GM23338 (cell line): ENCODE measurements around the gene PRR11. TPM values are rescaled to one million over a fixed set of nuclear protein-coding genes. Genes with fewer than 3 reads are reported as not detected.

Source experiments
- ATAC-seq: fragments of 200-7000 bp; cut with Tn5 transposase; 3 replicates; pipeline ENCODE4 v1.9.1; 2020
- DNase-seq: peaks from one replicate; pipeline ENCODE4 v3.0.0-alpha.2; 2015; ENCODE audit warnings: low spot score
- H2AFZ ChIP-seq: fragments of 200-600 bp; sonication (generic); 2 replicates; pipeline ENCODE4 v1.8.0; 2016; ENCODE audit warnings: antibody characterized with exemption, mild to moderate bottlenecking, moderate library complexity
- H3F3A ChIP-seq: fragments of 200-600 bp; sonication (generic); replicated peaks from 2 replicates; pipeline ENCODE4 v1.8.0; 2017; ENCODE audit warnings: antibody characterized with exemption, mixed run types, low read depth
- H3K27ac ChIP-seq: fragments of 200-600 bp; sonication (generic); 2 replicates; pipeline ENCODE4 v1.6.1; 2016; ENCODE audit warnings: low read depth
- H3K27me3 ChIP-seq: fragments of 200-600 bp; sonication (generic); 2 replicates; pipeline ENCODE4 v1.8.0; 2016; ENCODE audit warnings: mild to moderate bottlenecking, mixed run types, moderate library complexity; ENCODE audit not compliant: insufficient read depth
- H3K36me3 ChIP-seq: fragments of 200-600 bp; sonication (generic); 2 replicates; pipeline ENCODE4 v1.8.0; 2016; ENCODE audit warnings: mild to moderate bottlenecking; ENCODE audit not compliant: insufficient read depth
- H3K4me1 ChIP-seq: fragments of 200-600 bp; sonication (generic); 2 replicates; pipeline ENCODE4 v1.8.0; 2016; ENCODE audit warnings: mild to moderate bottlenecking, moderate library complexity; ENCODE audit not compliant: insufficient read depth
- H3K4me2 ChIP-seq: fragments of 200-600 bp; sonication (generic); 2 replicates; pipeline ENCODE4 v1.7.1; 2017; ENCODE audit warnings: mixed run types
- H3K4me3 ChIP-seq: fragments of 200-600 bp; sonication (generic); 2 replicates; pipeline ENCODE4 v1.6.1; 2016; ENCODE audit warnings: mixed run types
- H3K79me2 ChIP-seq: fragments of 200-600 bp; sonication (generic); replicated peaks from 2 replicates; pipeline ENCODE4 v1.8.0; 2017; ENCODE audit warnings: mild to moderate bottlenecking; ENCODE audit not compliant: insufficient read depth
- H3K9me2 ChIP-seq: fragments of 200-600 bp; sonication (generic); 2 replicates; pipeline ENCODE4 v1.8.0; 2017; ENCODE audit not compliant: insufficient read depth
- H4K20me1 ChIP-seq: fragments of 200-600 bp; sonication (generic); replicated peaks from 2 replicates; pipeline ENCODE4 v1.8.0; 2017; ENCODE audit warnings: mild to moderate bottlenecking; ENCODE audit not compliant: insufficient read depth
- H3K27ac Mint-ChIP-seq: 2 replicates; pipeline ENCODE4 v1.8.0; 2020; ENCODE audit warnings: inconsistent platforms, mild to moderate bottlenecking, moderate library complexity, mixed read lengths
- H3K27me3 Mint-ChIP-seq: 3 replicates; pipeline ENCODE4 v1.8.0; 2022; ENCODE audit warnings: low read depth, mild to moderate bottlenecking, moderate library complexity, mixed read lengths, inconsistent platforms; ENCODE audit not compliant: insufficient read depth, poor library complexity
- H3K36me3 Mint-ChIP-seq: 3 replicates; pipeline ENCODE4 v1.8.0; 2021; ENCODE audit warnings: low read depth, mild to moderate bottlenecking, inconsistent platforms, moderate library complexity, mixed read lengths
- H3K4me1 Mint-ChIP-seq: 3 replicates; pipeline ENCODE4 v1.8.0; 2020; ENCODE audit warnings: mild to moderate bottlenecking, inconsistent platforms, mixed read lengths
- H3K4me3 Mint-ChIP-seq: 3 replicates; pipeline ENCODE4 v1.8.0; 2021; ENCODE audit warnings: moderate library complexity, mild to moderate bottlenecking, inconsistent platforms, mixed read lengths
- H3K9me3 Mint-ChIP-seq: 3 replicates; pipeline ENCODE4 v1.8.0; 2020; ENCODE audit warnings: moderate library complexity, mild to moderate bottlenecking, inconsistent platforms, mixed read lengths
- CTCF ChIP-seq, 2 experiments: fragments of 200-600 bp in 1 of 2; sonication (generic) in 1 of 2; conservative IDR thresholded peaks; 2 replicates each; pipeline versions ENCODE4 v1.5.1 to v1.6.1; 2016 to 2017; ENCODE audit warnings: antibody characterized with exemption in 2 of 2, low read depth in 2 of 2, mild to moderate bottlenecking in 2 of 2, moderate library complexity in 1 of 2
- ETS1 ChIP-seq: IDR thresholded peaks from 2 replicates; pipeline ENCODE4 v1.6.1; 2016; ENCODE audit warnings: antibody characterized with exemption
- EZH2 ChIP-seq: fragments of 200-600 bp; sonication (generic); IDR thresholded peaks from one replicate; pipeline ENCODE4 v1.8.0; 2017; ENCODE audit warnings: antibody characterized with exemption, mild to moderate bottlenecking, low read depth; ENCODE audit not compliant: unreplicated experiment
- EZH2phosphoT487 ChIP-seq: fragments of 200-600 bp; sonication (generic); IDR thresholded peaks from one replicate; pipeline ENCODE4 v1.8.1; 2018; ENCODE audit warnings: antibody characterized with exemption; ENCODE audit not compliant: unreplicated experiment
- JUNB ChIP-seq: IDR thresholded peaks from one replicate; pipeline ENCODE4 v1.6.1; 2016; ENCODE audit warnings: antibody characterized with exemption; ENCODE audit not compliant: unreplicated experiment
- NANOG ChIP-seq: IDR thresholded peaks from 2 replicates; pipeline ENCODE4 v1.6.1; 2016; ENCODE audit warnings: antibody characterized with exemption, borderline replicate concordance
- POLR2AphosphoS5 ChIP-seq: IDR thresholded peaks from 2 replicates; pipeline ENCODE4 v1.6.1; 2016; ENCODE audit warnings: antibody characterized with exemption, low read depth
- REST ChIP-seq: IDR thresholded peaks from one replicate; pipeline ENCODE4 v1.6.1; 2018; ENCODE audit warnings: antibody characterized with exemption; ENCODE audit not compliant: unreplicated experiment
- STAT1 ChIP-seq: IDR thresholded peaks from one replicate; pipeline ENCODE4 v1.6.1; 2016; ENCODE audit warnings: antibody characterized with exemption; ENCODE audit not compliant: unreplicated experiment
- ZNF331 ChIP-seq: fragments of 250-450 bp; sonication (Bioruptor Pico); IDR thresholded peaks from 2 replicates; pipeline ENCODE4 v1.5.0; 2020; ENCODE audit warnings: low read depth, mild to moderate bottlenecking, moderate library complexity
- ZNF462 ChIP-seq: fragments of 250-450 bp; sonication (Bioruptor Pico); IDR thresholded peaks from 2 replicates; pipeline ENCODE4 v1.5.0; 2020; ENCODE audit warnings: mild to moderate bottlenecking, moderate library complexity
- polyA plus RNA-seq: library from polyadenylated mRNA; unstranded; fragments of >200 nt; fragmentation: Nextera tagmentation; extraction: Ambion mirVana; gene quantifications from 2 replicates; pipeline ENCODE4 v1.2.1, GENCODE V29; 2016
- total RNA-seq: library from RNA; depleted of rRNA; stranded (reverse); fragments of >200 nt; shearing (Covaris generic); gene quantifications from 2 replicates; pipeline ENCODE4 v1.2.3, GENCODE V29; 2014

PRR11 gene
- total and polyA plus RNA-seq, 2 experiments from 2014 or later: 42.7 to 55.9 TPM

- no peak for TF ChIP-seq REST
- TF ChIP-seq ZNF331 (CRISPR knock-in tag): no peak
- TF ChIP-seq ETS1: no peak
- TF ChIP-seq CTCF (conservative IDR thresholded peaks at IDR 0.05; ENCODE audit: low read depth in 2 of 2): no peak
- TF ChIP-seq JUNB: no peak
- no peak for TF ChIP-seq POLR2AphosphoS5
Measured at GRCh38 chr17:59199398-59199797, 43.9 kb downstream of the PRR11 start (continued).

- no peak overlapping the region for H2AFZ ChIP-seq
- no peaks in the 10 kb centered on the region for H3K9me2 ChIP-seq
- H3K4me1 Mint-ChIP-seq: no peaks in the 10 kb centered on the region
- H3K27ac ChIP-seq: no peak overlapping the region
- no peak overlapping the region for H3K4me2 ChIP-seq
- H3K4me3 ChIP-seq: no peak overlapping the region
- 0 out of 2 replicates have a peak, but pooled peaks cover 3% of the 10 kb centered on the region for H4K20me1 ChIP-seq
- H3K4me1 ChIP-seq: no peaks in the 10 kb centered on the region
- no peaks in the 10 kb centered on the region for H3K27me3 ChIP-seq
- H3K27me3 Mint-ChIP-seq: peaks cover 2% of the 10 kb centered on the region
- no peak overlapping the region for H3K27ac Mint-ChIP-seq
- no peaks in the 10 kb centered on the region for H3K79me2 ChIP-seq
- H3K9me3 Mint-ChIP-seq: no peaks in the 10 kb centered on the region
- H3K36me3 ChIP-seq: peaks cover 38% of the 10 kb centered on the region
- ATAC-seq (no peak), DNase-seq (no peak)
- H3F3A ChIP-seq: no peaks in the 10 kb centered on the region
- H3K4me3 Mint-ChIP-seq: no peak overlapping the region
- peaks cover 41% of the 10 kb centered on the region for H3K36me3 Mint-ChIP-seq
- TF ChIP-seq ETS1 (no peak), ZNF462 (CRISPR knock-in tag) (no peak), JUNB (no peak), EZH2phosphoT487 (no peak), EZH2 (no peak), ZNF331 (CRISPR knock-in tag) (no peak), NANOG (no peak), STAT1 (no peak), POLR2AphosphoS5 (no peak)
Measured at GRCh38 chr17:59202320-59202719, 46.8 kb downstream of the PRR11 start.
